H1 (cell line): Measurements from ENCODE around the gene NBEA. TPM values are rescaled to one million over a fixed set of nuclear protein-coding genes. Genes with fewer than 3 reads are reported as not detected.

ENCODE experiments used
- polyA plus RNA-seq, 7 experiments: library from polyadenylated mRNA; depleted of rRNA in 3 of 7; stranded (reverse) in 5 of 7; unstranded in 2 of 7; fragments of >200 nt in 5 of 7; fragments of 200-250 nt in 2 of 7; gene quantifications; 1 replicate in 5 of 7; 2 replicates in 1 of 7; 4 replicates in 1 of 7; pipeline versions ENCODE4 v1.2.1 to v1.2.3, GENCODE V29; 2011 to 2013; ENCODE audit warnings: missing spikeins in 2 of 7, mixed read lengths in 2 of 7
- total RNA-seq: library from RNA; stranded (reverse); fragmentation: NEBNext Ultra II Directional; extraction: Animal tissue kit (Norgen Biotek cat#: 25700); gene quantifications from 2 replicates; pipeline ENCODE4 v1.2.1, GENCODE V29; 2021
- TF ChIP-seq, protein P1 (sequence below): fragments of 300-600 bp; sonication (generic); IDR thresholded peaks from 2 replicates; pipeline ENCODE4 v1.7.1; 2012; ENCODE audit warnings: low read length, moderate library complexity, mild to moderate bottlenecking, inconsistent platforms; ENCODE audit not compliant: insufficient replicate concordance

Gene NBEA
- total and polyA plus RNA-seq, 2 of the 8 experiments (the other 6 are each of a cell fraction or from before 2014, with no cell fraction given): 14.2 to 21.5 TPM

DNA sequence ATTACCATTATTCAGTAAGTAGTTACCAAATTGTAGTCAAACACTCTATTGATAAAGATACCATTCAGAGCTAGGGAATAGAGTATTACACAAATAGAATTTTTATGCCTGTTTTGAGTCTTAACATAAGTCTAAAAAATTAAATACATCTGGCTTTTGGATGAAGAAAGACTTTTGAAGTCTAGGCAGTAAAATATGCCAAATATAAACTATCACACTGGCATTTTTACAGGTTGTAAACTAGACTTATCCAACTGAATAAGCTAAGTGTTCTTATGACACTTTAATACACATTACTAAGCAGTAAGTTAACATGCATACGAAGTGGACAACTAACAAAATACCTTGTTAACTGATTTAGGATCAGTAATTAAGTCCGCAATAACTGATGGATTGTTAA lies 425.5 kb downstream of the NBEA start (continued):
- TF ChIP-seq, protein P1, sequence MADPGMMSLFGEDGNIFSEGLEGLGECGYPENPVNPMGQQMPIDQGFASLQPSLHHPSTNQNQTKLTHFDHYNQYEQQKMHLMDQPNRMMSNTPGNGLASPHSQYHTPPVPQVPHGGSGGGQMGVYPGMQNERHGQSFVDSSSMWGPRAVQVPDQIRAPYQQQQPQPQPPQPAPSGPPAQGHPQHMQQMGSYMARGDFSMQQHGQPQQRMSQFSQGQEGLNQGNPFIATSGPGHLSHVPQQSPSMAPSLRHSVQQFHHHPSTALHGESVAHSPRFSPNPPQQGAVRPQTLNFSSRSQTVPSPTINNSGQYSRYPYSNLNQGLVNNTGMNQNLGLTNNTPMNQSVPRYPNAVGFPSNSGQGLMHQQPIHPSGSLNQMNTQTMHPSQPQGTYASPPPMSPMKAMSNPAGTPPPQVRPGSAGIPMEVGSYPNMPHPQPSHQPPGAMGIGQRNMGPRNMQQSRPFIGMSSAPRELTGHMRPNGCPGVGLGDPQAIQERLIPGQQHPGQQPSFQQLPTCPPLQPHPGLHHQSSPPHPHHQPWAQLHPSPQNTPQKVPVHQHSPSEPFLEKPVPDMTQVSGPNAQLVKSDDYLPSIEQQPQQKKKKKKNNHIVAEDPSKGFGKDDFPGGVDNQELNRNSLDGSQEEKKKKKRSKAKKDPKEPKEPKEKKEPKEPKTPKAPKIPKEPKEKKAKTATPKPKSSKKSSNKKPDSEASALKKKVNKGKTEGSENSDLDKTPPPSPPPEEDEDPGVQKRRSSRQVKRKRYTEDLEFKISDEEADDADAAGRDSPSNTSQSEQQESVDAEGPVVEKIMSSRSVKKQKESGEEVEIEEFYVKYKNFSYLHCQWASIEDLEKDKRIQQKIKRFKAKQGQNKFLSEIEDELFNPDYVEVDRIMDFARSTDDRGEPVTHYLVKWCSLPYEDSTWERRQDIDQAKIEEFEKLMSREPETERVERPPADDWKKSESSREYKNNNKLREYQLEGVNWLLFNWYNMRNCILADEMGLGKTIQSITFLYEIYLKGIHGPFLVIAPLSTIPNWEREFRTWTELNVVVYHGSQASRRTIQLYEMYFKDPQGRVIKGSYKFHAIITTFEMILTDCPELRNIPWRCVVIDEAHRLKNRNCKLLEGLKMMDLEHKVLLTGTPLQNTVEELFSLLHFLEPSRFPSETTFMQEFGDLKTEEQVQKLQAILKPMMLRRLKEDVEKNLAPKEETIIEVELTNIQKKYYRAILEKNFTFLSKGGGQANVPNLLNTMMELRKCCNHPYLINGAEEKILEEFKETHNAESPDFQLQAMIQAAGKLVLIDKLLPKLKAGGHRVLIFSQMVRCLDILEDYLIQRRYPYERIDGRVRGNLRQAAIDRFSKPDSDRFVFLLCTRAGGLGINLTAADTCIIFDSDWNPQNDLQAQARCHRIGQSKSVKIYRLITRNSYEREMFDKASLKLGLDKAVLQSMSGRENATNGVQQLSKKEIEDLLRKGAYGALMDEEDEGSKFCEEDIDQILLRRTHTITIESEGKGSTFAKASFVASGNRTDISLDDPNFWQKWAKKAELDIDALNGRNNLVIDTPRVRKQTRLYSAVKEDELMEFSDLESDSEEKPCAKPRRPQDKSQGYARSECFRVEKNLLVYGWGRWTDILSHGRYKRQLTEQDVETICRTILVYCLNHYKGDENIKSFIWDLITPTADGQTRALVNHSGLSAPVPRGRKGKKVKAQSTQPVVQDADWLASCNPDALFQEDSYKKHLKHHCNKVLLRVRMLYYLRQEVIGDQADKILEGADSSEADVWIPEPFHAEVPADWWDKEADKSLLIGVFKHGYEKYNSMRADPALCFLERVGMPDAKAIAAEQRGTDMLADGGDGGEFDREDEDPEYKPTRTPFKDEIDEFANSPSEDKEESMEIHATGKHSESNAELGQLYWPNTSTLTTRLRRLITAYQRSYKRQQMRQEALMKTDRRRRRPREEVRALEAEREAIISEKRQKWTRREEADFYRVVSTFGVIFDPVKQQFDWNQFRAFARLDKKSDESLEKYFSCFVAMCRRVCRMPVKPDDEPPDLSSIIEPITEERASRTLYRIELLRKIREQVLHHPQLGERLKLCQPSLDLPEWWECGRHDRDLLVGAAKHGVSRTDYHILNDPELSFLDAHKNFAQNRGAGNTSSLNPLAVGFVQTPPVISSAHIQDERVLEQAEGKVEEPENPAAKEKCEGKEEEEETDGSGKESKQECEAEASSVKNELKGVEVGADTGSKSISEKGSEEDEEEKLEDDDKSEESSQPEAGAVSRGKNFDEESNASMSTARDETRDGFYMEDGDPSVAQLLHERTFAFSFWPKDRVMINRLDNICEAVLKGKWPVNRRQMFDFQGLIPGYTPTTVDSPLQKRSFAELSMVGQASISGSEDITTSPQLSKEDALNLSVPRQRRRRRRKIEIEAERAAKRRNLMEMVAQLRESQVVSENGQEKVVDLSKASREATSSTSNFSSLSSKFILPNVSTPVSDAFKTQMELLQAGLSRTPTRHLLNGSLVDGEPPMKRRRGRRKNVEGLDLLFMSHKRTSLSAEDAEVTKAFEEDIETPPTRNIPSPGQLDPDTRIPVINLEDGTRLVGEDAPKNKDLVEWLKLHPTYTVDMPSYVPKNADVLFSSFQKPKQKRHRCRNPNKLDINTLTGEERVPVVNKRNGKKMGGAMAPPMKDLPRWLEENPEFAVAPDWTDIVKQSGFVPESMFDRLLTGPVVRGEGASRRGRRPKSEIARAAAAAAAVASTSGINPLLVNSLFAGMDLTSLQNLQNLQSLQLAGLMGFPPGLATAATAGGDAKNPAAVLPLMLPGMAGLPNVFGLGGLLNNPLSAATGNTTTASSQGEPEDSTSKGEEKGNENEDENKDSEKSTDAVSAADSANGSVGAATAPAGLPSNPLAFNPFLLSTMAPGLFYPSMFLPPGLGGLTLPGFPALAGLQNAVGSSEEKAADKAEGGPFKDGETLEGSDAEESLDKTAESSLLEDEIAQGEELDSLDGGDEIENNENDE: no peak
- TF ChIP-seq, all 59 proteins: peak for 0
